ENCODE data around the gene CTBP2.
"Not testable (repeated sequence)": the region's sequence is repeated elsewhere in the genome, so short reads cannot be mapped to it uniquely, and the experiment has no call there.

CTBP2 gene

GRCh38 chr10:125187238-125188194 lies 27.2 kb upstream of the CTBP2 start:
- Histone ChIP-seq H4K20me1 (ENCODE audit: control insufficient read depth, insufficient read depth, low read depth, low read length) (no peaks in the 10 kb centered on the region), H3K9me3 (ENCODE audit: control insufficient read depth, insufficient read depth, low read length) (no peaks in the 10 kb centered on the region), H3K27ac (ENCODE audit: low read depth, low read length) (no peak overlapping the region), H3K4me1 (ENCODE audit: control insufficient read depth, low read length) (no peaks in the 10 kb centered on the region), H3K36me3 (ENCODE audit: control insufficient read depth, low read length) (no peaks in the 10 kb centered on the region), H3K4me3 (ENCODE audit: low read length) (no peak overlapping the region), H3K9me2 (replicated peaks; ENCODE audit: control insufficient read depth, low read length) (no peaks in the 10 kb centered on the region), H3K27me3 (ENCODE audit: control insufficient read depth, low read length) (no peaks in the 10 kb centered on the region), H3K4me2 (ENCODE audit: low read length) (no peak overlapping the region), H3F3A (ENCODE audit: control insufficient read depth, insufficient read depth) (no peaks in the 10 kb centered on the region), H3K79me2 (ENCODE audit: control insufficient read depth, low read length) (no peaks in the 10 kb centered on the region)
- TF ChIP-seq EZH2phosphoT487 (IDR thresholded peaks at IDR 0.05; ENCODE audit: borderline replicate concordance, low read length): no peak
- TF ChIP-seq CTCF (IDR thresholded peaks at IDR 0.05; ENCODE audit: low read depth, low read length, poor library complexity, severe bottlenecking): no peak

GRCh38 chr10:125186431-125187170 lies 26.2 kb upstream of the CTBP2 start:
- no peak overlapping the region for H3K4me3 ChIP-seq (ENCODE audit: low read length)
- H3K79me2 ChIP-seq (ENCODE audit: control insufficient read depth, low read length): no peaks in the 10 kb centered on the region
- no peaks in the 10 kb centered on the region for H4K20me1 ChIP-seq (ENCODE audit: control insufficient read depth, insufficient read depth, low read depth, low read length)
- H3K36me3 ChIP-seq (ENCODE audit: control insufficient read depth, low read length): no peaks in the 10 kb centered on the region
- H3K9me3 ChIP-seq (ENCODE audit: control insufficient read depth, insufficient read depth, low read length): no peaks in the 10 kb centered on the region
- no peaks in the 10 kb centered on the region for H3K27me3 ChIP-seq (ENCODE audit: control insufficient read depth, low read length)
- TF ChIP-seq CTCF (IDR thresholded peaks at IDR 0.05; ENCODE audit: low read depth, low read length, poor library complexity, severe bottlenecking): no peak
- TF ChIP-seq EZH2phosphoT487 (IDR thresholded peaks at IDR 0.05; ENCODE audit: borderline replicate concordance, low read length): no peak
- H3K9me2 ChIP-seq (replicated peaks; ENCODE audit: control insufficient read depth, low read length): no peaks in the 10 kb centered on the region
- H3K4me2 ChIP-seq (ENCODE audit: low read length): no peak overlapping the region
- no peaks in the 10 kb centered on the region for H3K4me1 ChIP-seq (ENCODE audit: control insufficient read depth, low read length)
- no peaks in the 10 kb centered on the region for H3F3A ChIP-seq (ENCODE audit: control insufficient read depth, insufficient read depth)
- no peak overlapping the region for H3K27ac ChIP-seq (ENCODE audit: low read depth, low read length)

GRCh38 chr10:125179107-125179506 lies 18.7 kb upstream of the CTBP2 start:
- not testable (repeated sequence) for H3K36me3 ChIP-seq (ENCODE audit: control insufficient read depth, low read length); H3K4me1 ChIP-seq (ENCODE audit: control insufficient read depth, low read length); H3K9me3 ChIP-seq (ENCODE audit: control insufficient read depth, insufficient read depth, low read length); H3K9me2 ChIP-seq (replicated peaks; ENCODE audit: control insufficient read depth, low read length); H3K4me2 ChIP-seq (ENCODE audit: low read length); H3F3A ChIP-seq (ENCODE audit: control insufficient read depth, insufficient read depth); H3K27ac ChIP-seq (ENCODE audit: low read depth, low read length); H3K79me2 ChIP-seq (ENCODE audit: control insufficient read depth, low read length); H3K4me3 ChIP-seq (ENCODE audit: low read length); H4K20me1 ChIP-seq (ENCODE audit: control insufficient read depth, insufficient read depth, low read depth, low read length)
- H3K27me3 ChIP-seq (ENCODE audit: control insufficient read depth, low read length): peaks cover 13% of the 10 kb centered on the region
